Ecto neural progenitor cell (in vitro differentiated cells): ENCODE data around the gene CPNE4.

Experiments used
- DNase-seq: peaks from one replicate; pipeline ENCODE4 v3.0.0-alpha.2; 2018; ENCODE audit warnings: low spot score

The CPNE4 gene

GRCh38 chr3:131735116-131735515 is 299.7 kb downstream of the CPNE4 start:
- no peak for DNase-seq

- no peak for DNase-seq
Measured at GRCh38 chr3:131733086-131733841, 301.6 kb downstream of the CPNE4 start.

GRCh38 chr3:131731709-131732108 is 303.1 kb downstream of the CPNE4 start:
- DNase-seq: no peak

DNA sequence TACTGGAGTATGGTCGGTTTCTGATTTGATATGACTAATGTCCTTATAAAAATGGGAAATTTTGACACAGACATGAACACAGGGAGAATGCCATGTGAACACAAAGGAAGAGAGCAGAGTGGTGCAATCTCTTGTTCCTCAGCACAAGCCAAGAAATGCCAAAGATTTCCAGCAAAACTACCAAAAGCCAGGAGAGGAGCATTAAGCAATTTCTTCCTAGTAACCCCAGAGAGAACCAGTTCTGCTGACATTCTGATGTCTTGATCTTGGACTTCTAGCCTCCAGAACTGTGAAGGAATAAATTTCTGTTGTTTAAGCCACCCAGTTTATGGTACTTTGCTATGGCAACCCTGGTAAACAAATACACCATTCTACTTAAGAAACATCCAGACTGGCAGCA is 304.2 kb downstream of the CPNE4 start:
- DNase-seq: no peak

DNA sequence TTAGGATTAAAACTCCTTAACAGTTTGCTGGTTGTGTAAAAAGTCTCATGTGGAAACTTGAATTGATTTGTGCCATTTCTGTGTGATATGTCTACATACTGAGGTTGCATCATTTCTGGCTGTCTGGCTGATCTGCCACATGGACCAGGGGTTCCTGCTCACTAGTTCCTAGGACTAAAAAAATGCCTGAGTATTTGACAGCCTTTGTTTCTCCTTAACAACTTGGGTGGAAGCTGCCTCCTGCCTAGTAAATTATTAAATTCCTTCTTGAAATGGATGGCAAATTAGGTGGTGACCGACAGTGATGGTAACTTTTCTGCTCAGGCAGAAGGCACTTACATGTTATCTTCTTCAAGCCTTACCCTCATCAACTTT is 305.2 kb downstream of the CPNE4 start:
- no peak for DNase-seq

GRCh38 chr3:131728898-131729642 is 305.7 kb downstream of the CPNE4 start:
- no peak for DNase-seq

- DNase-seq: no peak
Measured at GRCh38 chr3:131725414-131725813, 309.4 kb downstream of the CPNE4 start.

GRCh38 chr3:131723343-131723742 is 311.5 kb downstream of the CPNE4 start:
- DNase-seq: no peak

- DNase-seq: no peak
Measured at GRCh38 chr3:131717493-131717892, 317.3 kb downstream of the CPNE4 start.

- no peak for DNase-seq
Measured at GRCh38 chr3:131716943-131717342, 317.9 kb downstream of the CPNE4 start.

- DNase-seq: no peak
Measured at GRCh38 chr3:131716007-131716406, 318.8 kb downstream of the CPNE4 start.

DNA sequence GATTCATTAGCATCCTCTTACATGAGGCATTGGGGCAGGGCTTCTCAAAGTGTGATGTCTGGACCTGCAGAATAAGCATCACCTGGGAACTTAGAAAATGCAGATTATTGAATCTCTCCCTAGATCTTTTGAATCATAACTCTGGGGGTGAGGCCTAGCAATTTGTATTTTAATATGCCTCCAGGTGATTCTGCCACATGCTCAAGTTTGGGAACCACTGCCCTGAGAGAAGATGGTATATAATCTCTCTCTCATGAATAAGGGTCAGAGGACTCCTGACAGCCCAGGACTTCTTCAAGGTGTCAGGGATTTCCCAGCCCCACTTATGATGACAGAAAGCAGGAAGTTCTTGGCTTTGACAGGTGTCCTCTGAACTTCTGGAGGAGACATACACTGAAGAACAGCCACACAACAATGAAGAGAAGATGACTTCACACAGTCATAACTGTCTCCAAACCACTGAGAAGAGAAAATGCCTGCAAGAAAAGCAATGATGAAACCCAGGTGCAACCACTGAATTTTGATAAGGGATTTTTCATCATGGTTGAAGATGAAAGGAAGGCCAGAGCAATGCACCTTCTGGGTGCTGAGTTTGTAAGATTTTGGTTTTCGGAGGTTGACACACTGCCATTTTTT is 320.1 kb downstream of the CPNE4 start:
- no peak for DNase-seq

- no peak for DNase-seq
Measured at GRCh38 chr3:131713416-131714123, 321.2 kb downstream of the CPNE4 start.

DNA sequence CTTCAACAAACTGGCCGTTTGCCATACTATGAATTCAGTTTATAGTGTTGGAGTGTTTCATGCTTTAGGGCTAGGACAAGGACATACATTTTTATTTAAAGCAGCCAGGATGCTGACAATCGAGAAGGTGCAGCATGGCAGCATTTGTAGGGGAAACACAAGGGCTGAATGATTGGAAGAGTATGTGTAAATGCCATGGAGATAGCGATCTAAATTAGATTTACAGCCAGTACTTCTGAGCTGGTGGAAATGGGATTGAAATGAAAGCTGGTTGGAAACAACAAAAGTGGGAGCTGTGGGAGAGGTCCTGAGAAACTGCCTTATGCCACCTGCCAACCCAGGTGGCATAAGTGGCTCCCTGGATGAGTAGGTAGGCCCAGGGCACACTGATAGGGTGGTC is 322.2 kb downstream of the CPNE4 start:
- DNase-seq: no peak

DNA sequence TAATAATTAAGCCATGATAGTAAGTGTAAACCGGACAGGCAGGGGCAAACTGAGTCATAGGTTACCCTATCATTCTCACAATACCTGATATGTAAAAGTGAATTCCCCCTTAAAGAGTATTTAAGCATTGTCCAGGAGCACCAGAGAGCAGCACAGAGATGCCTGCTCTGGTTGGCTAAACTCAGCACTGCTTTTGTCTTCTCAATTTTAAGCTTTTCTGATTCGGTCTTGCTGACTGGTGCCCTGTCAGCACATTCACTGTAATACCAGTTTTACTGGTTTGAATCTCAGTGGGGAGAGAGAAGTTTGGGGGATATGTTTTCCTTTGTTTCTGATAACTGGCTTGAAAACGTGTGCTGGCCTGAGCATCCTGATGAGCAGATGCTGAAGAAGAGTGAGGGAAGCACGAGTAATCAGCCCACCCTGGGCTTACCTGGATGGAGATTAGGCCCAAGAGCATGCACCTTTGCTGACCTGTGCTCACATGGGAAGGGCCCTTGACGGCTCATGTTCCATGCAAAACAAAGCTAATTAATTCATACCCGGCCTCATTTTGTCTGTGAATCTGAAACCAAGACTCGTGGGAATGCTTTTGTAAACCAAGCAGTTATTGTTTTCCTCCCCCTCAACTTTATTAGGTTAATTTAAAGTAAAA is 323.6 kb downstream of the CPNE4 start:
- no peak for DNase-seq

DNA sequence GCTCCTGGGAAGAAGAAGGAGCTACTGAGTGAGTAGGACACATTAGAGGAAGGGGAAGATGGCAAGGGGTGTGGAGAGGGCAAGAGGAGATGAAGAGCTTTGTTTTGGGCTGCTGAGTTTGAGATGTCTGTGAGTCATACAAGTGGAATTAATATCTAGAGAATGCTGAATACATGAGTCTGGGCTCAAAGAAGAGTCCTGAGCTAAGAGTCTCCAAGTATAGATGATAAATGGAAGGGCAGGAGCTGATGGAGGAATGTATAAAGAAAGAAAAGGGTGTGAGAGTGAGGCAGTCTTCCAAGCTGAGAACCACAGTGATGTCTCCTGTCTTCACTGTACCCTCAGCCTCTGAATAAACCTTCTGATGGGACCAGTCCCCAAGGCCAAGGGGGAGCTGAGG is 326.6 kb downstream of the CPNE4 start:
- DNase-seq: no peak

GRCh38 chr3:131705558-131706051 is 329.2 kb downstream of the CPNE4 start:
- no peak for DNase-seq

GRCh38 chr3:131705099-131705498 is 329.7 kb downstream of the CPNE4 start:
- no peak for DNase-seq

DNA sequence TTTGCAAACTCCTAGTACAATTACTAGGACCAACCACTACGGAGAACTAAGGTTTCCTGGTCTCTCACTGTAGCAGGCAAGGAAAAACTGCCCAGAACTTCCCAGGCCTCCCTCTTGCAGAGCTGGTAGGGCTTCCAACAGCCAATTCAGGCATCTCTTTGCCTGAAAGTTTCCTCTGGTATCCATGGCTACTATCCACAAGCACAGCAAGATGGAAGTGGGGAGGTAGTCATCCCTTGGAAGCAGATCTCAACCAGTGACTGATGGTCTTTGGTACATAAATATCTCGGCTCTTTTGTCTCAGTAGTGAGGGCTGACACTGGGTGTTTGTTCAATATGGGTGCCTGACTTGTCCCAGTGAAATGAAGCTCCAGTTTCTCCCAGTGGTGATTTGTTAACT is 330.7 kb downstream of the CPNE4 start:
- DNase-seq: no peak

- no peak for DNase-seq
Measured at GRCh38 chr3:131702146-131702545, 332.7 kb downstream of the CPNE4 start.

- no peak for DNase-seq
Measured at GRCh38 chr3:131701153-131701770, 333.6 kb downstream of the CPNE4 start.
